K562 (cell line): ENCODE measurements around the gene PCDHGB1. TPM values are rescaled to one million over a fixed set of nuclear protein-coding genes. Genes with fewer than 3 reads are reported as not detected.

Experiments
- ATAC-seq: fragments of 200-7000 bp; cut with Tn5 transposase; 3 replicates; pipeline ENCODE4 v1.9.1; 2020; ENCODE audit warnings: moderate library complexity
- BruUV-seq: library from RNA; stranded (reverse); fragments of 400-500 nt; replicated peaks from 2 replicates; lab custom pipeline; 2021; lab: Mats Ljungman, UMichigan
- CTCF ChIA-PET: fragments of 300-600 bp; formaldehyde crosslinking; extraction: SDS; loops from one replicate; lab custom pipeline; 2021; ENCODE audit warnings: low intra/inter-chr PET ratio; lab: Yijun Ruan, JAX
- POLR2A ChIA-PET: fragments of 300-600, 350-650 bp; sonication (Branson Sonifier 250); formaldehyde crosslinking; extraction: SDS; loops from one replicate; lab custom pipeline; 2021; ENCODE audit warnings: antibody characterized with exemption, inconsistent platforms; lab: Yijun Ruan, JAX
- DNase-seq, 4 experiments: peaks; one replicate each; pipeline versions ENCODE4 v3.0.0 to v3.0.0-alpha.2; 2011 to 2018; ENCODE audit warnings: low spot score in 3 of 4, mixed read lengths in 3 of 4; ENCODE audit errors: extremely low read depth in 1 of 4
- FAIRE-seq: peaks from 2 replicates; lab custom pipeline; 2011; peaks lifted over from hg19 to GRCh38; lab: Jason Lieb, UNC
- H2AFZ ChIP-seq: 2 replicates; pipeline ENCODE4 v1.6.0; 2011; ENCODE audit warnings: low read depth, low read length, control low read depth, inconsistent platforms
- H3K27ac ChIP-seq: fragments of 200-600 bp; 3 replicates; pipeline ENCODE4 v1.8.0; 2011; ENCODE audit warnings: low read depth, mild to moderate bottlenecking, control low read depth, inconsistent platforms, low read length, moderate library complexity, mixed read lengths; ENCODE audit errors: extremely low read depth
- H3K27me3 ChIP-seq, 2 experiments: fragments of 300-600 bp in 1 of 2; 2 replicates in 1 of 2; 3 replicates in 1 of 2; pipeline versions ENCODE4 v1.6.0 to v1.8.0; 2011; ENCODE audit warnings: inconsistent platforms in 2 of 2, low read length in 2 of 2, mild to moderate bottlenecking in 1 of 2, mixed read lengths in 1 of 2, moderate library complexity in 1 of 2; ENCODE audit not compliant: control insufficient read depth in 2 of 2, insufficient read depth in 2 of 2
- H3K36me3 ChIP-seq: fragments of 300-600 bp; 3 replicates; pipeline ENCODE4 v1.8.0; 2011; ENCODE audit warnings: mild to moderate bottlenecking, low read length, inconsistent platforms; ENCODE audit not compliant: control insufficient read depth, insufficient read depth
- H3K4me1 ChIP-seq, 2 experiments: fragments of 200-600 bp in 1 of 2; replicated peaks in 1 of 2; 2 replicates in 1 of 2; 3 replicates in 1 of 2; pipeline versions ENCODE4 v1.5.1 to v1.8.0; 2011; ENCODE audit warnings: inconsistent platforms in 2 of 2, low read length in 2 of 2, mild to moderate bottlenecking in 1 of 2, mixed read lengths in 1 of 2, moderate library complexity in 1 of 2; ENCODE audit not compliant: control insufficient read depth in 2 of 2, insufficient read depth in 2 of 2
- H3K4me2 ChIP-seq: 2 replicates; pipeline ENCODE4 v1.6.1; 2011; ENCODE audit warnings: low read length, control low read depth, inconsistent platforms, mixed read lengths; ENCODE audit not compliant: insufficient read depth
- H3K4me3 ChIP-seq: fragments of 200-600 bp; sonication (generic), shearing (Covaris generic); 2 replicates; pipeline ENCODE4 v1.5.1; 2016; ENCODE audit warnings: control low read depth, inconsistent platforms
- H3K79me2 ChIP-seq: fragments of 200-600 bp; 3 replicates; pipeline ENCODE4 v1.8.0; 2011; ENCODE audit warnings: low read length, inconsistent platforms; ENCODE audit not compliant: control insufficient read depth, insufficient read depth
- H3K9ac ChIP-seq, 2 experiments: 2 replicates each; pipeline versions ENCODE4 v1.6.0 to v1.6.1; 2011; ENCODE audit warnings: low read depth in 2 of 2, low read length in 2 of 2, control low read depth in 1 of 2, inconsistent platforms in 1 of 2, mild to moderate bottlenecking in 1 of 2, mixed read lengths in 1 of 2; ENCODE audit not compliant: insufficient read depth in 1 of 2
- H3K9me1 ChIP-seq: one replicate; pipeline ENCODE4 v1.6.0; 2011; ENCODE audit warnings: inconsistent platforms, mild to moderate bottlenecking, low read length, moderate library complexity; ENCODE audit not compliant: control insufficient read depth, insufficient read depth
- H3K9me3 ChIP-seq: replicated peaks from 2 replicates; pipeline ENCODE4 v1.5.1; 2011; ENCODE audit warnings: low read depth, low read length, inconsistent platforms; ENCODE audit not compliant: control insufficient read depth, insufficient read depth
- H4K20me1 ChIP-seq: replicated peaks from 2 replicates; pipeline ENCODE4 v1.6.1; 2011; ENCODE audit warnings: low read length, inconsistent platforms, mixed read lengths; ENCODE audit not compliant: control insufficient read depth, insufficient read depth
- GABPB2 ChIP-seq: fragments of 250-450 bp; sonication (Bioruptor Pico); conservative IDR thresholded peaks from 2 replicates; pipeline ENCODE4 v1.5.1; 2021; ENCODE audit warnings: mild to moderate bottlenecking
- HDAC1 ChIP-seq, 2 experiments: fragments of 450-650 bp; IDR thresholded peaks; 2 replicates each; pipeline ENCODE4 v1.6.1; 2016 to 2017; ENCODE audit warnings: inconsistent platforms in 1 of 2, mild to moderate bottlenecking in 1 of 2, moderate library complexity in 1 of 2
- MTA3 ChIP-seq: fragments of 450-650 bp; formaldehyde crosslinking; IDR thresholded peaks from 2 replicates; pipeline ENCODE4 v1.6.1; 2017; ENCODE audit warnings: mild to moderate bottlenecking, borderline replicate concordance
- NR2F6 ChIP-seq: fragments of 450-650 bp; formaldehyde crosslinking; IDR thresholded peaks from 2 replicates; pipeline ENCODE4 v1.4.0; 2020; ENCODE audit warnings: mild to moderate bottlenecking
- SMC3 ChIP-seq: conservative IDR thresholded peaks from 2 replicates; pipeline ENCODE4 v1.6.1; 2011; ENCODE audit warnings: low read depth, low read length, improper control_type of control experiment; ENCODE audit not compliant: insufficient read depth
- SRF ChIP-seq, 2 experiments: fragments of 250-450, 450-650 bp in 1 of 2; sonication (Bioruptor Pico) in 1 of 2; sonication (generic) in 1 of 2; formaldehyde crosslinking; IDR thresholded peaks; 2 replicates each; pipeline versions ENCODE4 v1.5.0 to v1.5.1; 2020 to 2022; ENCODE audit warnings: mild to moderate bottlenecking in 1 of 2, missing genetic modification reagents in 1 of 2
- ZSCAN29 ChIP-seq: fragments of 450-650 bp; IDR thresholded peaks from 2 replicates; pipeline ENCODE4 v1.6.1; 2017
- WGBS: fragments of 100-300 bp; shearing (Covaris generic); methylation state at CpG from one replicate; pipeline ENCODE4 v1.1.6; 2016; ENCODE audit warnings: low coverage, mixed read lengths; ENCODE audit not compliant: insufficient coverage; ENCODE audit errors: missing lambda C conversion rate; 5-methylcytosine and 5-hydroxymethylcytosine counted together
- in situ Hi-C: fragments of 300-500 bp; cut with MboI; formaldehyde crosslinking; loops from 4 replicates; pipeline ENCODE4 v1.15.0; 2018; ENCODE audit warnings: inconsistent platforms, mixed read lengths
- intact Hi-C: fragments of 100-400 bp; cut with micrococcal nuclease; formaldehyde crosslinking; loops from 2 replicates; pipeline ENCODE4 v1.14.2; 2022
- polyA plus RNA-seq, 8 experiments: library from polyadenylated mRNA; depleted of rRNA in 4 of 8; stranded (reverse) in 5 of 8; unstranded in 3 of 8; fragments of >200 nt; fragmentation: Nextera tagmentation in 2 of 8; fragmentation: Illumina TruSeq in 1 of 8; extraction: Ambion mirVana in 2 of 8; extraction: Trizol in 1 of 8; gene quantifications; 2 replicates each; pipeline versions ENCODE4 v1.2.1 to v1.2.3, GENCODE V29; 2011 to 2014; ENCODE audit warnings: inconsistent platforms in 1 of 8, missing spikeins in 1 of 8
- total RNA-seq, 7 experiments: library from RNA; depleted of rRNA in 6 of 7; stranded (reverse); fragments of >200 nt in 6 of 7; fragmentation: Illumina TruSeq in 2 of 7; extraction: Trizol in 2 of 7; gene quantifications; 2 replicates each; pipeline versions ENCODE4 v1.2.1 to v1.2.3, GENCODE V29; 2011 to 2021; ENCODE audit warnings: low replicate concordance in 1 of 7
- TF ChIP-seq, protein P1 (sequence below), 2 experiments: fragments of 450-650 bp; formaldehyde crosslinking in 1 of 2; IDR thresholded peaks; 2 replicates each; pipeline versions ENCODE4 v1.4.0 to v1.6.1; 2014 to 2020; ENCODE audit warnings: mild to moderate bottlenecking in 2 of 2, borderline replicate concordance in 1 of 2, low read depth in 1 of 2
- TF ChIP-seq, protein P2 (sequence below): IDR thresholded peaks from 2 replicates; pipeline ENCODE4 v1.6.1; 2011; ENCODE audit warnings: borderline replicate concordance, low read depth, mild to moderate bottlenecking, moderate library complexity, low read length; ENCODE audit not compliant: insufficient read depth, poor library complexity, severe bottlenecking

PCDHGB1 gene
- total and polyA plus RNA-seq, 9 of the 15 experiments (the other 6 are each of a cell fraction or from before 2014, with no cell fraction given), result 0.06 to 0.20 (median 0.07) TPM; not detected in 2

DNA sequence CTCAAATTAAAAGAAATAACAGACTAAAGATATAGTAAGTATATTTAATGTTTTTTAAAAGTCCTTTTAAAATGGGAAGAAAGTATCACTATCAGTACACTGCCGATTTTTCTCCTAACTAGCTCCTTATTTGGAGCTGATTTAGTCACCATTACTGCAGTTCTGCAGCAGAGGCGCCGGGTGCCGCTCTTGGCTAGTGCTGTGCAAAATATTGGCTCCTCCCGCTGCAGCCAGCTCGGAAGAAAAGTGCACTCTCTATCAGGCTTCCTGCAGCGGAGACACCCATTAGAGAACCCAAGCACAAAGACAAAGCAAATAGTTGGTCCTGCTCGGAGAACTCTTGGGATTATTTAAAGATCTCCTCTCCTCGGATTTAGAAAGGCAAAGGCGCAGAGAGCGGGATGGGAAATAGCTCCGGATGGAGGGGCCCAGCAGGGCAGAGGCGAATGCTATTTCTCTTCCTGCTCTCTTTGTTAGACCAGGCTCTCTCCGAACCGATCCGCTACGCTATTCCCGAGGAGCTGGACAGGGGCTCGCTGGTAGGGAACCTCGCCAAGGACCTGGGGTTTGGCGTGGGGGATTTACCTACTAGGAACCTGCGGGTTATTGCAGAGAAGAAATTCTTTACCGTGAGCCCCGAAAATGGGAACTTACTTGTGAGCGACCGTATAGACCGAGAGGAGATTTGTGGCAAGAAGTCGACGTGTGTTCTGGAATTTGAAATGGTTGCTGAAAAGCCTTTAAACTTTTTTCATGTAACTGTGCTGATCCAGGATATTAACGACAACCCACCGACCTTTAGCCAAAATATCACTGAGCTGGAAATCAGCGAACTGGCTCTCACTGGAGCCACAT is 20.3 kb downstream of the PCDHGB1 start, which contains the start of gene PCDHGB3:
TSS of gene PCDHGB3 (plus strand) at position 249 of the 855 bp plus-strand sequence. CDS start at position 402, 153 bp downstream.
- ChIA-PET POLR2A (interaction anchor here (0.6 to 1.2 kb wide), 4 partner anchors 21 to 188 kb away, joined by 3 to 4 read pairs (median 4); partner anchors contain the start of gene TAF7), CTCF (interaction anchor here (0.5 to 0.8 kb wide), 3 partner anchors 154 to 773 kb away, joined by 3 to 5 read pairs (median 4); no protein-coding TSS in a partner anchor)
- peak; percentile 67 for FAIRE-seq
- in situ Hi-C loops (no loop called here), intact Hi-C loops (loop anchor here (5.0 kb wide), 1 partner anchor 43 kb away; no protein-coding TSS in a partner anchor)
- no peaks in the 10 kb centered on the region for H3K36me3 ChIP-seq
- no TSS peak for BruUV-seq
- H3K9me1 ChIP-seq, result no peaks in the 10 kb centered on the region
- no peaks in the 10 kb centered on the region for H3K79me2 ChIP-seq
- H3K9me3 ChIP-seq, result no peaks in the 10 kb centered on the region
- H3K27me3 ChIP-seq, result peaks cover 15 to 47% of the 10 kb centered on the region in 2 experiments
- H3K4me1 ChIP-seq, result peaks cover 0 to 14% of the 10 kb centered on the region in 2 experiments; a peak in 1 of 5 replicates
- WGBS, result 2% methylated on average over 32 of the region's 32 CpGs
- H3K4me2 ChIP-seq, result no peak within 1 kb of the TSS; the same call in none of the 2 replicates
- H2AFZ ChIP-seq, result peak within 1 kb of the TSS; percentile 62; the same call in 1 of the 2 replicates
- H4K20me1 ChIP-seq, result no peaks in the 10 kb centered on the region
- DNase-seq, result peak in 3 of 4 experiments; percentile 21 to 56 (median 42)
- no peak within 1 kb of the TSS for H3K9ac ChIP-seq
- peak within 1 kb of the TSS; percentile 27 for H3K4me3 ChIP-seq
- no peak within 1 kb of the TSS for H3K27ac ChIP-seq
- ATAC-seq, result peak; percentile 98
- TF ChIP-seq MTA3, result no peak
- TF ChIP-seq GABPB2 (CRISPR knock-in tag), result no peak
- no peak for TF ChIP-seq NR2F6 (CRISPR knock-in tag)
- no peak for TF ChIP-seq HDAC1 (IDR thresholded peaks at IDR 0.05)
- TF ChIP-seq ZSCAN29, result peak; percentile 69
- TF ChIP-seq SRF (CRISPR knock-in tag; IDR thresholded peaks at IDR 0.05), result peak in 1 of 2 experiments; percentile 72; a peak in 1 of 4 replicates
- TF ChIP-seq, protein P1, sequence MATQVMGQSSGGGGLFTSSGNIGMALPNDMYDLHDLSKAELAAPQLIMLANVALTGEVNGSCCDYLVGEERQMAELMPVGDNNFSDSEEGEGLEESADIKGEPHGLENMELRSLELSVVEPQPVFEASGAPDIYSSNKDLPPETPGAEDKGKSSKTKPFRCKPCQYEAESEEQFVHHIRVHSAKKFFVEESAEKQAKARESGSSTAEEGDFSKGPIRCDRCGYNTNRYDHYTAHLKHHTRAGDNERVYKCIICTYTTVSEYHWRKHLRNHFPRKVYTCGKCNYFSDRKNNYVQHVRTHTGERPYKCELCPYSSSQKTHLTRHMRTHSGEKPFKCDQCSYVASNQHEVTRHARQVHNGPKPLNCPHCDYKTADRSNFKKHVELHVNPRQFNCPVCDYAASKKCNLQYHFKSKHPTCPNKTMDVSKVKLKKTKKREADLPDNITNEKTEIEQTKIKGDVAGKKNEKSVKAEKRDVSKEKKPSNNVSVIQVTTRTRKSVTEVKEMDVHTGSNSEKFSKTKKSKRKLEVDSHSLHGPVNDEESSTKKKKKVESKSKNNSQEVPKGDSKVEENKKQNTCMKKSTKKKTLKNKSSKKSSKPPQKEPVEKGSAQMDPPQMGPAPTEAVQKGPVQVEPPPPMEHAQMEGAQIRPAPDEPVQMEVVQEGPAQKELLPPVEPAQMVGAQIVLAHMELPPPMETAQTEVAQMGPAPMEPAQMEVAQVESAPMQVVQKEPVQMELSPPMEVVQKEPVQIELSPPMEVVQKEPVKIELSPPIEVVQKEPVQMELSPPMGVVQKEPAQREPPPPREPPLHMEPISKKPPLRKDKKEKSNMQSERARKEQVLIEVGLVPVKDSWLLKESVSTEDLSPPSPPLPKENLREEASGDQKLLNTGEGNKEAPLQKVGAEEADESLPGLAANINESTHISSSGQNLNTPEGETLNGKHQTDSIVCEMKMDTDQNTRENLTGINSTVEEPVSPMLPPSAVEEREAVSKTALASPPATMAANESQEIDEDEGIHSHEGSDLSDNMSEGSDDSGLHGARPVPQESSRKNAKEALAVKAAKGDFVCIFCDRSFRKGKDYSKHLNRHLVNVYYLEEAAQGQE (IDR thresholded peaks at IDR 0.05; ENCODE audit: borderline replicate concordance), result peak; percentile 19; the same call in 1 of the 2 replicates
- TF ChIP-seq, protein P1 (CRISPR knock-in tag; IDR thresholded peaks at IDR 0.05; ENCODE audit: low read depth), result no peak
- TF ChIP-seq SMC3, result peak; percentile 40; the same call in 1 of the 2 replicates
- TF ChIP-seq, protein P2, sequence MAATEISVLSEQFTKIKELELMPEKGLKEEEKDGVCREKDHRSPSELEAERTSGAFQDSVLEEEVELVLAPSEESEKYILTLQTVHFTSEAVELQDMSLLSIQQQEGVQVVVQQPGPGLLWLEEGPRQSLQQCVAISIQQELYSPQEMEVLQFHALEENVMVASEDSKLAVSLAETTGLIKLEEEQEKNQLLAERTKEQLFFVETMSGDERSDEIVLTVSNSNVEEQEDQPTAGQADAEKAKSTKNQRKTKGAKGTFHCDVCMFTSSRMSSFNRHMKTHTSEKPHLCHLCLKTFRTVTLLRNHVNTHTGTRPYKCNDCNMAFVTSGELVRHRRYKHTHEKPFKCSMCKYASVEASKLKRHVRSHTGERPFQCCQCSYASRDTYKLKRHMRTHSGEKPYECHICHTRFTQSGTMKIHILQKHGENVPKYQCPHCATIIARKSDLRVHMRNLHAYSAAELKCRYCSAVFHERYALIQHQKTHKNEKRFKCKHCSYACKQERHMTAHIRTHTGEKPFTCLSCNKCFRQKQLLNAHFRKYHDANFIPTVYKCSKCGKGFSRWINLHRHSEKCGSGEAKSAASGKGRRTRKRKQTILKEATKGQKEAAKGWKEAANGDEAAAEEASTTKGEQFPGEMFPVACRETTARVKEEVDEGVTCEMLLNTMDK, result no peak
